Neural cell (in vitro differentiated cells): ENCODE results near the gene HRC. TPM values are rescaled to one million over a fixed set of nuclear protein-coding genes. Genes with fewer than 3 reads are reported as not detected.

Experiments
- H2AFZ ChIP-seq: fragments of 200-600, 300-800 bp; sonication (generic), shearing (Covaris generic); 2 replicates; pipeline ENCODE4 v1.6.0; 2014; ENCODE audit warnings: low read depth, mild to moderate bottlenecking, antibody characterized with exemption, low read length, moderate library complexity
- H3F3A ChIP-seq: fragments of 200-600 bp; shearing (Covaris generic); 2 replicates; pipeline ENCODE4 v1.6.1; 2016; ENCODE audit warnings: mild to moderate bottlenecking, moderate library complexity, mixed read lengths, antibody characterized with exemption, low read length; ENCODE audit not compliant: insufficient read depth, poor library complexity, severe bottlenecking
- H3K27ac ChIP-seq: fragments of 200-600, 300-800 bp; sonication (generic), shearing (Covaris generic); 2 replicates; pipeline ENCODE4 v1.5.1; 2014; ENCODE audit warnings: mild to moderate bottlenecking, low read length, moderate library complexity
- H3K27me3 ChIP-seq: fragments of 300-800, 200-600 bp; sonication (generic), shearing (Covaris generic); 2 replicates; pipeline ENCODE4 v1.6.0; 2014; ENCODE audit warnings: mild to moderate bottlenecking, low read depth, low read length, moderate library complexity; ENCODE audit not compliant: insufficient read depth
- H3K36me3 ChIP-seq: fragments of 300-800, 200-600 bp; sonication (generic), shearing (Covaris generic); 2 replicates; pipeline ENCODE4 v1.5.1; 2014; ENCODE audit warnings: mild to moderate bottlenecking, antibody characterized with exemption, low read length, moderate library complexity; ENCODE audit not compliant: insufficient read depth
- H3K4me2 ChIP-seq: fragments of 300-800, 200-600 bp; sonication (generic), shearing (Covaris generic); 2 replicates; pipeline ENCODE4 v1.6.0; 2014; ENCODE audit warnings: mild to moderate bottlenecking, low read length
- H3K4me3 ChIP-seq: fragments of 300-800, 200-600 bp; sonication (generic), shearing (Covaris generic); 2 replicates; pipeline ENCODE4 v1.5.1; 2014; ENCODE audit warnings: mild to moderate bottlenecking, low read length, moderate library complexity
- H3K79me2 ChIP-seq: fragments of 200-600 bp; shearing (Covaris generic); replicated peaks from 2 replicates; pipeline ENCODE4 v1.6.0; 2014; ENCODE audit warnings: mild to moderate bottlenecking, low read length, moderate library complexity; ENCODE audit not compliant: insufficient read depth
- H3K9ac ChIP-seq: fragments of 300-800, 200-600 bp; sonication (generic), shearing (Covaris generic); 2 replicates; pipeline ENCODE4 v1.6.1; 2016; ENCODE audit warnings: mild to moderate bottlenecking, low read length, mixed read lengths
- H3K9me2 ChIP-seq: fragments of 200-600 bp; shearing (Covaris generic); 2 replicates; pipeline ENCODE4 v1.6.1; 2016; ENCODE audit warnings: mild to moderate bottlenecking, low read length, mixed read lengths; ENCODE audit not compliant: insufficient read depth
- H3K9me3 ChIP-seq: fragments of 200-600, 300-800 bp; sonication (generic), shearing (Covaris generic); 2 replicates; pipeline ENCODE4 v1.6.1; 2016; ENCODE audit warnings: mild to moderate bottlenecking, mixed run types, low read length, moderate library complexity, mixed read lengths
- H4K20me1 ChIP-seq: fragments of 200-600 bp; shearing (Covaris generic); 2 replicates; pipeline ENCODE4 v1.6.1; 2016; ENCODE audit warnings: mild to moderate bottlenecking, mixed run types; ENCODE audit not compliant: insufficient read depth
- EP300 ChIP-seq: fragments of 450-650 bp; conservative IDR thresholded peaks from 2 replicates; pipeline ENCODE4 v1.6.1; 2014; ENCODE audit warnings: antibody characterized with exemption, mild to moderate bottlenecking, moderate library complexity; ENCODE audit not compliant: poor library complexity, severe bottlenecking
- EZH2 ChIP-seq: fragments of 200-600, 300-800 bp; shearing (Covaris generic), sonication (generic); IDR thresholded peaks from 2 replicates; pipeline ENCODE4 v1.6.1; 2014; ENCODE audit warnings: antibody characterized with exemption, low read length, borderline replicate concordance, mild to moderate bottlenecking; ENCODE audit not compliant: insufficient read depth, poor library complexity, severe bottlenecking
- MXI1 ChIP-seq: fragments of 450-650 bp; conservative IDR thresholded peaks from 2 replicates; pipeline ENCODE4 v1.6.1; 2014; ENCODE audit warnings: antibody characterized with exemption, mild to moderate bottlenecking; ENCODE audit not compliant: poor library complexity, severe bottlenecking
- POLR2AphosphoS5 ChIP-seq: IDR thresholded peaks from 2 replicates; pipeline ENCODE4 v1.6.1; 2012
- RAD21 ChIP-seq: fragments of 450-650 bp; conservative IDR thresholded peaks from 2 replicates; pipeline ENCODE4 v1.6.1; 2014; ENCODE audit warnings: antibody characterized with exemption, mild to moderate bottlenecking, moderate library complexity
- SMC3 ChIP-seq: fragments of 450-650 bp; conservative IDR thresholded peaks from 2 replicates; pipeline ENCODE4 v1.6.1; 2014; ENCODE audit warnings: antibody characterized with exemption, mild to moderate bottlenecking, moderate library complexity; ENCODE audit not compliant: poor library complexity
- TAF1 ChIP-seq: IDR thresholded peaks from 2 replicates; pipeline ENCODE4 v1.6.1; 2012; ENCODE audit warnings: low read depth
- polyA plus RNA-seq: library from polyadenylated mRNA; depleted of rRNA; stranded (reverse); fragments of >200 nt; gene quantifications from 2 replicates; pipeline ENCODE4 v1.2.3, GENCODE V29; 2014
- TF ChIP-seq, protein P1 (sequence below): IDR thresholded peaks from 2 replicates; pipeline ENCODE4 v1.6.1; 2012; ENCODE audit warnings: borderline replicate concordance
- TF ChIP-seq, protein P2 (sequence below): fragments of 450-650 bp; IDR thresholded peaks from 2 replicates; pipeline ENCODE4 v1.5.1; 2014; ENCODE audit warnings: antibody characterized with exemption, mild to moderate bottlenecking, moderate library complexity; ENCODE audit not compliant: poor library complexity, severe bottlenecking

HRC gene
- polyA plus RNA-seq, 1 donor from 2014 or later, result not detected

DNA sequence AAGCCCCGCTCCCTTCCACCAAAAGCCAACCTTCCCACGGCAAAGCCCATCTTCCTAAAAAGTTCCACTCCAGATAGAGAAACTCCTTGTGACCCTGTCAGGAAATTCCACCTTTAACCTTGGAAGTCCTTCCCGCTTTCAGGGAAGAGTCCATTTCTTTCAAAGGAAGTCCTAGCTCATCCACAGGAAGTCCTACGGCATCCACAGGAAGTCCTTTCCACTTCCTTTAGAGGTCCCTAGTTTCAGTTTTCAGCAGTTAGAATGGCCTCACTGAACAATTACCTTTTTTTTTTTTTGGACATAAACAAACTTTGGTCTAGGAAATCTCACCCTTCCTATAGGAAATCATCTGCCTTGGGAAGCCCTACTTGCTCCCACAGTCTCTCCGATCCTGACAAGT lies 34.1 kb upstream of the HRC start:
- H3K79me2 ChIP-seq, result no peaks in the 10 kb centered on the region
- H3K9me3 ChIP-seq, result no peaks in the 10 kb centered on the region
- H4K20me1 ChIP-seq, result no peaks in the 10 kb centered on the region
- no peaks in the 10 kb centered on the region for H3K9me2 ChIP-seq
- no peak overlapping the region for H3K27ac ChIP-seq
- H3K9ac ChIP-seq, result no peak overlapping the region
- peaks cover 15% of the 10 kb centered on the region for H3K36me3 ChIP-seq
- TF ChIP-seq EZH2, result no peak
- TF ChIP-seq RAD21, result no peak
- no peak for TF ChIP-seq MXI1
- no peak overlapping the region for H2AFZ ChIP-seq
- H3K27me3 ChIP-seq, result no peaks in the 10 kb centered on the region
- H3F3A ChIP-seq, result no peaks in the 10 kb centered on the region
- H3K4me3 ChIP-seq, result no peak overlapping the region
- no peak overlapping the region for H3K4me2 ChIP-seq

- H3K36me3 ChIP-seq, result peaks cover 15% of the 10 kb centered on the region
- no peaks in the 10 kb centered on the region for H3K9me3 ChIP-seq
- H3K4me3 ChIP-seq, result no peak overlapping the region
- H3K79me2 ChIP-seq, result no peaks in the 10 kb centered on the region
- no peak overlapping the region for H3K9ac ChIP-seq
- H3K27me3 ChIP-seq, result no peaks in the 10 kb centered on the region
- TF ChIP-seq TAF1, result no peak
- no peak for TF ChIP-seq RAD21
- TF ChIP-seq, protein P1, sequence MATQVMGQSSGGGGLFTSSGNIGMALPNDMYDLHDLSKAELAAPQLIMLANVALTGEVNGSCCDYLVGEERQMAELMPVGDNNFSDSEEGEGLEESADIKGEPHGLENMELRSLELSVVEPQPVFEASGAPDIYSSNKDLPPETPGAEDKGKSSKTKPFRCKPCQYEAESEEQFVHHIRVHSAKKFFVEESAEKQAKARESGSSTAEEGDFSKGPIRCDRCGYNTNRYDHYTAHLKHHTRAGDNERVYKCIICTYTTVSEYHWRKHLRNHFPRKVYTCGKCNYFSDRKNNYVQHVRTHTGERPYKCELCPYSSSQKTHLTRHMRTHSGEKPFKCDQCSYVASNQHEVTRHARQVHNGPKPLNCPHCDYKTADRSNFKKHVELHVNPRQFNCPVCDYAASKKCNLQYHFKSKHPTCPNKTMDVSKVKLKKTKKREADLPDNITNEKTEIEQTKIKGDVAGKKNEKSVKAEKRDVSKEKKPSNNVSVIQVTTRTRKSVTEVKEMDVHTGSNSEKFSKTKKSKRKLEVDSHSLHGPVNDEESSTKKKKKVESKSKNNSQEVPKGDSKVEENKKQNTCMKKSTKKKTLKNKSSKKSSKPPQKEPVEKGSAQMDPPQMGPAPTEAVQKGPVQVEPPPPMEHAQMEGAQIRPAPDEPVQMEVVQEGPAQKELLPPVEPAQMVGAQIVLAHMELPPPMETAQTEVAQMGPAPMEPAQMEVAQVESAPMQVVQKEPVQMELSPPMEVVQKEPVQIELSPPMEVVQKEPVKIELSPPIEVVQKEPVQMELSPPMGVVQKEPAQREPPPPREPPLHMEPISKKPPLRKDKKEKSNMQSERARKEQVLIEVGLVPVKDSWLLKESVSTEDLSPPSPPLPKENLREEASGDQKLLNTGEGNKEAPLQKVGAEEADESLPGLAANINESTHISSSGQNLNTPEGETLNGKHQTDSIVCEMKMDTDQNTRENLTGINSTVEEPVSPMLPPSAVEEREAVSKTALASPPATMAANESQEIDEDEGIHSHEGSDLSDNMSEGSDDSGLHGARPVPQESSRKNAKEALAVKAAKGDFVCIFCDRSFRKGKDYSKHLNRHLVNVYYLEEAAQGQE, result no peak
- TF ChIP-seq POLR2AphosphoS5, result no peak
- TF ChIP-seq EZH2, result no peak
- TF ChIP-seq MXI1, result no peak
- TF ChIP-seq, protein P2, sequence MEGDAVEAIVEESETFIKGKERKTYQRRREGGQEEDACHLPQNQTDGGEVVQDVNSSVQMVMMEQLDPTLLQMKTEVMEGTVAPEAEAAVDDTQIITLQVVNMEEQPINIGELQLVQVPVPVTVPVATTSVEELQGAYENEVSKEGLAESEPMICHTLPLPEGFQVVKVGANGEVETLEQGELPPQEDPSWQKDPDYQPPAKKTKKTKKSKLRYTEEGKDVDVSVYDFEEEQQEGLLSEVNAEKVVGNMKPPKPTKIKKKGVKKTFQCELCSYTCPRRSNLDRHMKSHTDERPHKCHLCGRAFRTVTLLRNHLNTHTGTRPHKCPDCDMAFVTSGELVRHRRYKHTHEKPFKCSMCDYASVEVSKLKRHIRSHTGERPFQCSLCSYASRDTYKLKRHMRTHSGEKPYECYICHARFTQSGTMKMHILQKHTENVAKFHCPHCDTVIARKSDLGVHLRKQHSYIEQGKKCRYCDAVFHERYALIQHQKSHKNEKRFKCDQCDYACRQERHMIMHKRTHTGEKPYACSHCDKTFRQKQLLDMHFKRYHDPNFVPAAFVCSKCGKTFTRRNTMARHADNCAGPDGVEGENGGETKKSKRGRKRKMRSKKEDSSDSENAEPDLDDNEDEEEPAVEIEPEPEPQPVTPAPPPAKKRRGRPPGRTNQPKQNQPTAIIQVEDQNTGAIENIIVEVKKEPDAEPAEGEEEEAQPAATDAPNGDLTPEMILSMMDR, result no peak
- no peak for TF ChIP-seq EP300
- TF ChIP-seq SMC3, result no peak
- H3K4me2 ChIP-seq, result no peak overlapping the region
- H2AFZ ChIP-seq, result no peak overlapping the region
- no peaks in the 10 kb centered on the region for H4K20me1 ChIP-seq
- no peaks in the 10 kb centered on the region for H3F3A ChIP-seq
- no peak overlapping the region for H3K27ac ChIP-seq
- no peaks in the 10 kb centered on the region for H3K9me2 ChIP-seq
Observed at GRCh38 chr19:49188626-49189200, 33.5 kb upstream of the HRC start.

DNA sequence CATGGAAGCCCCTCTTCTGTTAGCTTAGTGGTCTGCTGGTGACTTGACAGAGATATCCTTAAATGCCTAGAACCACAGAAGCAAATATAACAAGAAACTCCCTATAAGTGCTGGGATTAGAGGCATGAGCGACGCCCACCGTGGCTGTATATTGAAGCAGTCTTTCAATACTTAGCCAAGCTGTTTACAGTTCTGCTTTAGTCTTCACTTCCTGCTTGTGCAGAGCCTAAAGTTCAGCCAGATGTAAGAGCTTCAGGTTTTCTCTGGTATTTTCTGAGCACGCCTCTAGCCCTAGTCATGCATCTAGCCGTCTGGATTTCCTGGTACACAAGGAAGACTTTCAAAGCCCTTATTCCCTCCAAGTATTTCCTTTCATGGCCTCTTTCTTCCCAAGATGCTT lies 30.9 kb upstream of the HRC start:
- Histone ChIP-seq H3K9me2 (no peaks in the 10 kb centered on the region), H3K27me3 (no peaks in the 10 kb centered on the region), H3K27ac (no peak overlapping the region), H3K4me3 (no peak overlapping the region), H3K9ac (no peak overlapping the region), H3K79me2 (no peaks in the 10 kb centered on the region), H4K20me1 (no peaks in the 10 kb centered on the region), H3K9me3 (no peaks in the 10 kb centered on the region), H3K4me2 (no peak overlapping the region), H3K36me3 (peaks cover 14% of the 10 kb centered on the region), H2AFZ (no peak overlapping the region), H3F3A (no peaks in the 10 kb centered on the region)
- TF ChIP-seq, protein P1, result no peak
- TF ChIP-seq MXI1 (no peak), TAF1 (no peak), EP300 (no peak), POLR2AphosphoS5 (no peak), SMC3 (no peak)
- TF ChIP-seq, protein P2, result no peak
